Thoracic aorta (tissue), 2 donors: Measurements from ENCODE around the gene BDKRB1. TPM values are rescaled to one million over a fixed set of nuclear protein-coding genes. Genes with fewer than 3 reads are reported as not detected.

Experiments used
- ATAC-seq: fragments of 150-250 bp; one replicate; pipeline ENCODE4 v1.8.0; 2017; ENCODE audit warnings: low read depth; ENCODE audit not compliant: insufficient number of reproducible peaks, low FRiP score
- DNase-seq: peaks from one replicate; pipeline ENCODE4 v3.0.0-alpha.2; 2020; ENCODE audit warnings: low spot score
- H3K27ac ChIP-seq, 2 donors: fragments of 200-600 bp; sonication (generic); 1 replicate in 1 of 2; 2 replicates in 1 of 2; pipeline ENCODE4 v1.5.1; 2016; ENCODE audit warnings: mild to moderate bottlenecking in 2 of 2, moderate library complexity in 2 of 2
- H3K27me3 ChIP-seq: fragments of 200-600 bp; sonication (generic); replicated peaks from 2 replicates; pipeline ENCODE4 v1.6.0; 2016; ENCODE audit warnings: mild to moderate bottlenecking; ENCODE audit not compliant: insufficient read depth
- H3K36me3 ChIP-seq: fragments of 200-600 bp; sonication (generic); one replicate; pipeline ENCODE4 v1.5.1; 2016
- H3K4me1 ChIP-seq, 2 donors: fragments of 200-600 bp; sonication (generic); 1 replicate in 1 of 2; 2 replicates in 1 of 2; pipeline versions ENCODE4 v1.5.1 to v1.6.0; 2016; ENCODE audit warnings: low read depth in 2 of 2, mild to moderate bottlenecking in 1 of 2; ENCODE audit not compliant: control insufficient read depth in 1 of 2
- H3K4me3 ChIP-seq: fragments of 200-600 bp; sonication (generic); 2 replicates; pipeline ENCODE4 v1.5.1; 2016; ENCODE audit warnings: mild to moderate bottlenecking
- H3K9me3 ChIP-seq: fragments of 200-600 bp; sonication (generic); 2 replicates; pipeline ENCODE4 v1.5.1; 2016
- CTCF ChIP-seq: fragments of 200-600 bp; sonication (generic); IDR thresholded peaks from one replicate; pipeline ENCODE4 v1.5.1; 2019; ENCODE audit warnings: antibody characterized with exemption
- total RNA-seq, 2 donors: library from RNA; depleted of rRNA; stranded (reverse); fragments of >200 nt; gene quantifications; one replicate each; pipeline versions ENCODE4 v1.1.0 to v1.2.3, GENCODE V29; 2016

The BDKRB1 gene
- total RNA-seq, 2 donors from 2014 or later, result 1.8 TPM; not detected in 1

- no peaks in the 10 kb centered on the region for H3K36me3 ChIP-seq
- H3K9me3 ChIP-seq, result no peaks in the 10 kb centered on the region
- H3K27ac ChIP-seq, result no peak overlapping the region
- no peaks in the 10 kb centered on the region for H3K4me1 ChIP-seq
- ATAC-seq (no peak), DNase-seq (no peak)
- no peaks in the 10 kb centered on the region for H3K27me3 ChIP-seq
- no peak for TF ChIP-seq CTCF
- no peak overlapping the region for H3K4me3 ChIP-seq
Measured at GRCh38 chr14:96263347-96264199, 7.6 kb downstream of the BDKRB1 start.

GRCh38 chr14:96264200-96264553 lies 8.2 kb downstream of the BDKRB1 start:
- no peak for TF ChIP-seq CTCF
- H3K27me3 ChIP-seq, result no peaks in the 10 kb centered on the region
- no peaks in the 10 kb centered on the region for H3K4me1 ChIP-seq
- H3K4me3 ChIP-seq, result no peak overlapping the region
- H3K9me3 ChIP-seq, result no peaks in the 10 kb centered on the region
- H3K27ac ChIP-seq, result no peak overlapping the region
- no peak for ATAC-seq
- no peak for DNase-seq
- no peaks in the 10 kb centered on the region for H3K36me3 ChIP-seq

- no peak for DNase-seq
- no peaks in the 10 kb centered on the region for H3K27me3 ChIP-seq
- H3K9me3 ChIP-seq, result no peaks in the 10 kb centered on the region
- H3K36me3 ChIP-seq, result no peaks in the 10 kb centered on the region
- no peak for ATAC-seq
- H3K4me1 ChIP-seq, result no peaks in the 10 kb centered on the region
- H3K27ac ChIP-seq, result no peak overlapping the region
- no peak overlapping the region for H3K4me3 ChIP-seq
- TF ChIP-seq CTCF, result no peak
Measured at GRCh38 chr14:96264853-96265252, 8.8 kb downstream of the BDKRB1 start.

GRCh38 chr14:96265383-96266095 lies 9.5 kb downstream of the BDKRB1 start:
- no peak overlapping the region for H3K4me3 ChIP-seq
- TF ChIP-seq CTCF, result no peak
- no peaks in the 10 kb centered on the region for H3K4me1 ChIP-seq
- H3K36me3 ChIP-seq, result no peaks in the 10 kb centered on the region
- DNase-seq (no peak), ATAC-seq (no peak)
- no peaks in the 10 kb centered on the region for H3K27me3 ChIP-seq
- no peak overlapping the region for H3K27ac ChIP-seq
- no peaks in the 10 kb centered on the region for H3K9me3 ChIP-seq

GRCh38 chr14:96267336-96267735 lies 11.3 kb downstream of the BDKRB1 start:
- Histone ChIP-seq H3K27ac (no peak overlapping the region), H3K36me3 (no peaks in the 10 kb centered on the region), H3K9me3 (no peaks in the 10 kb centered on the region), H3K27me3 (no peaks in the 10 kb centered on the region), H3K4me3 (no peak overlapping the region), H3K4me1 (no peaks in the 10 kb centered on the region)
- no peak for TF ChIP-seq CTCF
- ATAC-seq, result no peak
- no peak for DNase-seq
